ENCODE data around the gene SPACA1.

- TF ChIP-seq POLR2A (IDR thresholded peaks at IDR 0.05; ENCODE audit: low read length) (no peak), GATA1 (IDR thresholded peaks at IDR 0.05; ENCODE audit: low read depth, low read length) (no peak)
Measured at GRCh38 chr6:88074791-88075190, 27.1 kb downstream of the SPACA1 start.
